Body of pancreas (tissue), 4 donors: Measurements from ENCODE around the gene ABHD16B.

Source experiments
- POLR2A ChIP-seq, 3 donors: fragments of 450-650 bp; IDR thresholded peaks; one replicate each; pipeline ENCODE4 v1.6.1; 2016; ENCODE audit warnings: antibody characterized with exemption in 3 of 3, mild to moderate bottlenecking in 2 of 3
- TF ChIP-seq, protein P1 (sequence below), 7 experiments: fragments of 450-650 bp in 4 of 7; fragments of 200-600 bp in 3 of 7; sonication (generic) in 3 of 7; IDR thresholded peaks; one replicate each; pipeline ENCODE4 v1.5.1; 2016 to 2019; ENCODE audit warnings: antibody characterized with exemption in 7 of 7

DNA sequence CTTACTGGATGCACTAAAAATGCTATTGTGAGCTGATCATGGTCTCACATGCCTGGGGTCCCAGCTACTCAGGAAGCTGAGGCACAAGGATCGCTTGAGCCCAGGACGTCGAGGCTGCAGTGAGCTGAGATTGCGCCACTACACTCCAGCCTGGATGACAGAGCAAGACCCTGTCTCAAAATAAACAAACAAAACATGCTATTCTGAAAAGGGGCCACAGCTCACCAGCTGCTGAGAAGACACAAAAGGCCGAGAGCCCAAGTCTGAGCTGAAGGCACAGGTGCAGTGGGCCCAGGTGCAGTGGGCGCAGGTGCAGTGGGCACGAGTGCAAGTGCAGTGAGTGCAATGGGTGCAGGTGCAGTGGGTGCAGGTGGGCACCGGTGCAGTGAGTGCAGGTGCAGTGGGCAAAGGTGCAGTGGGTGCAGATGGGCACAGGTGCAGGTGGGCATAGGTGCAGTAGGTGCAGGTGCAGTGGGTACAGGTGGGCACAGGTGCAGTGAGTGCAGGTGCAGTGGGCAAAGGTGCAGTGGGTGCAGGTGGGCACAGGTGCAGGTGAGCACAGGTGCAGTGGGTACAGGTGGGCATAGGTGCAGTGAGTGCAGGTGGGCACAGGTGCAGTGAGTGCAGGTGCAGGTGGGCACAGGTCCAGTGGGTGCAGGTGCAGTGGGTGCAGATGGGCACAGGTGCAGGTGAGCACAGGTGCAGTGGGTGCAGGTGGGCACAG, 46.2 kb upstream of the ABHD16B start:
- TF ChIP-seq, protein P1, sequence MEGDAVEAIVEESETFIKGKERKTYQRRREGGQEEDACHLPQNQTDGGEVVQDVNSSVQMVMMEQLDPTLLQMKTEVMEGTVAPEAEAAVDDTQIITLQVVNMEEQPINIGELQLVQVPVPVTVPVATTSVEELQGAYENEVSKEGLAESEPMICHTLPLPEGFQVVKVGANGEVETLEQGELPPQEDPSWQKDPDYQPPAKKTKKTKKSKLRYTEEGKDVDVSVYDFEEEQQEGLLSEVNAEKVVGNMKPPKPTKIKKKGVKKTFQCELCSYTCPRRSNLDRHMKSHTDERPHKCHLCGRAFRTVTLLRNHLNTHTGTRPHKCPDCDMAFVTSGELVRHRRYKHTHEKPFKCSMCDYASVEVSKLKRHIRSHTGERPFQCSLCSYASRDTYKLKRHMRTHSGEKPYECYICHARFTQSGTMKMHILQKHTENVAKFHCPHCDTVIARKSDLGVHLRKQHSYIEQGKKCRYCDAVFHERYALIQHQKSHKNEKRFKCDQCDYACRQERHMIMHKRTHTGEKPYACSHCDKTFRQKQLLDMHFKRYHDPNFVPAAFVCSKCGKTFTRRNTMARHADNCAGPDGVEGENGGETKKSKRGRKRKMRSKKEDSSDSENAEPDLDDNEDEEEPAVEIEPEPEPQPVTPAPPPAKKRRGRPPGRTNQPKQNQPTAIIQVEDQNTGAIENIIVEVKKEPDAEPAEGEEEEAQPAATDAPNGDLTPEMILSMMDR (IDR thresholded peaks at IDR 0.05) = no peak
- TF ChIP-seq POLR2A (IDR thresholded peaks at IDR 0.05) = no peak
